PFSK-1 (cell line): ENCODE measurements around the gene CCDC152.

Experiments used
- FOXP2 ChIP-seq: optimal IDR thresholded peaks from 2 replicates; pipeline ENCODE3; 2011; ENCODE audit warnings: borderline replicate concordance, control low read depth, inconsistent platforms; ENCODE audit not compliant: insufficient read depth; ENCODE audit errors: extremely low read length, extremely low read depth
- POLR2AphosphoS5 ChIP-seq: IDR thresholded peaks from 2 replicates; pipeline ENCODE4 v1.6.1; 2012; ENCODE audit warnings: low read depth, mild to moderate bottlenecking, control low read depth, low read length, moderate library complexity
- SIN3A ChIP-seq: IDR thresholded peaks from 2 replicates; pipeline ENCODE4 v1.6.1; 2012; ENCODE audit warnings: mild to moderate bottlenecking, low read length, moderate library complexity, borderline replicate concordance; ENCODE audit not compliant: insufficient read depth
- TAF1 ChIP-seq: IDR thresholded peaks from 2 replicates; pipeline ENCODE4 v1.6.1; 2012; ENCODE audit warnings: low read length, control low read depth, borderline replicate concordance; ENCODE audit not compliant: insufficient read depth
- TF ChIP-seq, protein P1 (sequence below), 2 experiments: IDR thresholded peaks; 2 replicates each; pipeline versions ENCODE4 v1.6.1 to v1.8.0; 2011 to 2012; ENCODE audit warnings: low read depth in 2 of 2, low read length in 2 of 2, control low read depth in 1 of 2, inconsistent platforms in 1 of 2, mild to moderate bottlenecking in 1 of 2, moderate library complexity in 1 of 2; ENCODE audit not compliant: insufficient read depth in 1 of 2

CCDC152 gene

DNA sequence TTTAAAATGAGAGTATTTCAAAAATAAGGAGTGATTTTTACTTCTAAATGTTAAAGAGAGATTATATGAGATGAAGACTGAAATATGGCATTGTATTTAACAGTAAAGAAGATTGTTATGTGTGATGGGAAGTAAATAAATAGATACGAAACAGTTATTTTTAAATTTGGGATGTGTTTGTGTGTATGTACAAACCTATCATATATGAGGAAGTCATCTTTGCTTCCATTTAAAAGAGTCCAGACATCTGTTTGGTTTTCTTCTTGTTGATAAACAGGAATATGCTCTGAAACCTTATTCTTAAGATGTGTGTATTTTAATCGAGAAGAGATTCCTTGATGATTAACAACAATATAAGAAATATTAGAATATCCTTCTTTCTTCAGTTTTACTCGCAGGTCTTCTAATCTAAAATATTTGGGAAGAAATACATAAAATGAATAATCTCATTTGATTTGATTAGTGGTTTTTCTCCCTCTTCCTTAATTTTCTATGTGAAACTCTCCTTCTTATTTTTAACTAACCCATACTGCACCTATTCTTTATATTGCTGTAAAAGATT, 50.2 kb downstream of the CCDC152 start:
- TF ChIP-seq SIN3A (no peak), POLR2AphosphoS5 (no peak), TAF1 (no peak), FOXP2 (no peak)
- TF ChIP-seq, protein P1, sequence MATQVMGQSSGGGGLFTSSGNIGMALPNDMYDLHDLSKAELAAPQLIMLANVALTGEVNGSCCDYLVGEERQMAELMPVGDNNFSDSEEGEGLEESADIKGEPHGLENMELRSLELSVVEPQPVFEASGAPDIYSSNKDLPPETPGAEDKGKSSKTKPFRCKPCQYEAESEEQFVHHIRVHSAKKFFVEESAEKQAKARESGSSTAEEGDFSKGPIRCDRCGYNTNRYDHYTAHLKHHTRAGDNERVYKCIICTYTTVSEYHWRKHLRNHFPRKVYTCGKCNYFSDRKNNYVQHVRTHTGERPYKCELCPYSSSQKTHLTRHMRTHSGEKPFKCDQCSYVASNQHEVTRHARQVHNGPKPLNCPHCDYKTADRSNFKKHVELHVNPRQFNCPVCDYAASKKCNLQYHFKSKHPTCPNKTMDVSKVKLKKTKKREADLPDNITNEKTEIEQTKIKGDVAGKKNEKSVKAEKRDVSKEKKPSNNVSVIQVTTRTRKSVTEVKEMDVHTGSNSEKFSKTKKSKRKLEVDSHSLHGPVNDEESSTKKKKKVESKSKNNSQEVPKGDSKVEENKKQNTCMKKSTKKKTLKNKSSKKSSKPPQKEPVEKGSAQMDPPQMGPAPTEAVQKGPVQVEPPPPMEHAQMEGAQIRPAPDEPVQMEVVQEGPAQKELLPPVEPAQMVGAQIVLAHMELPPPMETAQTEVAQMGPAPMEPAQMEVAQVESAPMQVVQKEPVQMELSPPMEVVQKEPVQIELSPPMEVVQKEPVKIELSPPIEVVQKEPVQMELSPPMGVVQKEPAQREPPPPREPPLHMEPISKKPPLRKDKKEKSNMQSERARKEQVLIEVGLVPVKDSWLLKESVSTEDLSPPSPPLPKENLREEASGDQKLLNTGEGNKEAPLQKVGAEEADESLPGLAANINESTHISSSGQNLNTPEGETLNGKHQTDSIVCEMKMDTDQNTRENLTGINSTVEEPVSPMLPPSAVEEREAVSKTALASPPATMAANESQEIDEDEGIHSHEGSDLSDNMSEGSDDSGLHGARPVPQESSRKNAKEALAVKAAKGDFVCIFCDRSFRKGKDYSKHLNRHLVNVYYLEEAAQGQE (IDR thresholded peaks at IDR 0.05; ENCODE audit: insufficient read depth in 1 of 2, low read depth in 2 of 2, low read length in 2 of 2) = no peak

DNA sequence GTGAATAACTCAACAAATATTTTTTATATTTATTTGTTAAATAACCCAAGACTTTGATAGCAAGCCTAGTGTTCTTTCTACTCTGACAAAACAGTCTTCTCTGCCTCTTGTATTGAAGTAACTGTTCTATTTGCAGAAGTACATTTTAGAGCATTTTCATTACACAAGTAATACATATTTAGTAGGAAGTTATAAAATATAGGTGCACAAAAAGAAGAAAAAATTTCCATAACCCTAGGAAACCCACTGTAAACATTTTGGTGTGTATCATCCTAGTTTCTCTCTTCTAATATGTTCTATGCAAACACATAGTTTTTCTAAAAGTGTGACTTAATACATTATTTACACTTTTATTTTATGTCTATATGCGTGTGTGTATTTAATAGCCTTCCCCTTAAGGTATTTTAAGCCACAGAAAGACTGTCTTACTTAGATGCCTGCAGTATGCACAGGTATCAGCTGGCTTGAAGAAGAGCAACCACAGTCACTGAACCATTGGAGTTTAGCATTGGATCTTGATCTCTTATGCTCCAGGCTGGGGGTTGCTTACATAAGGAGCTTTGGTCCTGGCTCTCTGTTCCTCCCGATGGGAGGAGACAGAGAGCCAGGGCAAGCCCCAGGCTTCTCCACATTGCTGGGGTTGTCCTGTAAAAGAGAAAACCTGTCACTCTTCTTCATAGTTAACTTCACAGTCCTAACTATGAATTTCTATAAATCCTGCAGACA, 51.3 kb downstream of the CCDC152 start:
- TF ChIP-seq, protein P1 (IDR thresholded peaks at IDR 0.05; ENCODE audit: insufficient read depth in 1 of 2, low read depth in 2 of 2, low read length in 2 of 2) = no peak
- TF ChIP-seq POLR2AphosphoS5 = no peak

DNA sequence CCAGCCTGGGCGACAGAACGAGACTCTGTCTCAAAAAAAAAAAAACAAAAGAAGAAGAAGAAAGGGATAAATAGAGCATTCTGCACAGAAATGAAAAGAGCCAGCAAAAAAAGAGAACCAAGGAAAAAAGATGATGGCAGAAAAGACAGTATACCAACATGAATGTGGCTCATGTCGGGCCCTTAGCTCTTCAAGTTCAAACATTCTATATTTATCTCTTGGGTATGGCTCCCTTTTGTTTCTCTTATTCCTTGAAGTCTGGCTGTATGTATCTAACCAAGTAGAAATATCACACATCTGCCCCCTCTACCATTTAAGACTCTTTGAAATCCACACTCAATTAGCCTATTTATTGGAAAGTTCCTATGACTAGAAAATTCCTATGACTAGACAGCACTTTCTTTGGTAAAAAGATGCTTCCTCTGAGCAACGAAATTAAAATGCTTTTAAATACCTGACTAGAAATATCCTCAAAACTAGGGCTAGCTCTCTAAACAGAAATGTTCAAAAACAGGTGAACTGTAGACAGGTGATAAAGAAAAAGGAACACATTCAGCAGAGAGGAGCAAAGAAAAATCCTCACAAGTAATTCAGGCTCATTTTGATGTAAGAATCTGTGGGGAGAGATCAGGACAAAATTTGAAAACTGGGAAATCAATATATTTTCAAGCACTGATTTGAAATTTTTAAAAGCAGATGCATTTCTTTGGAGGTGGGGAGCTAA, 52.4 kb downstream of the CCDC152 start:
- no peak for TF ChIP-seq FOXP2
- TF ChIP-seq SIN3A = no peak
- no peak for TF ChIP-seq TAF1
- TF ChIP-seq, protein P1 (IDR thresholded peaks at IDR 0.05; ENCODE audit: insufficient read depth in 1 of 2, low read depth in 2 of 2, low read length in 2 of 2) = no peak
- TF ChIP-seq POLR2AphosphoS5 = no peak

DNA sequence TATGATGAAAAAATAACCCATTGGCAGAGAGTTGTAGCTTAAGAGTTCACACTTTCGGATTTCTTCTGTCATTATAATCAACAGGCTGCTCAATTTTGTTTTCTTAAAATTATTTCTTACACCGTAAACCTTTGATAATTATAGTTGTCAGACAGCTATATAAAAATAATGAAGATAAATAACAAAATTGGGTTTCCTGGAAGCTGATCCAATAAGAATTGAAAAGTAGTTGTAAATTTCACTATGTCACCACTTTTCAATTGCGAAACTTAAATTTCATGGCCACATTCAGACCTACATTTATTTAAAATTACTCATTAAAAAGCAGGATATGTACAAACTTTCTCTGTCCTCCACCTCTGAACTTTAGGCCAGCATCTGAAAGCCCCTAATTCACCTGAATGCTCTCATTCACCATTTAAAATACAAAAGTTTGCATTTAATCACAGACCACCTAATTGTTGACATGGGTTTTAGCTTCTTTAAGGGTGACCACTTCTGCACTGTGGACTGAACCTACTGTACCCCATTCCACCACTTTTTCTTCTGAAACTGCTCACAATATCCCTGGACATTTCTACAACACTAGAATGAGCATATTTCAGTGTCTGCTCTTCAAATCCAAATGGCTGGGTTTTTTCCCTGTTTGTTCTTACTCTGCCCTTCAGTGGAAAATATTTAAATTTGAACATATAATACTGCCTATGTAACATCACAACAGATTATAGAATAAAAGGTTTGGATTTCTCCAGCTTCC, 54.4 kb downstream of the CCDC152 start:
- TF ChIP-seq POLR2AphosphoS5 = no peak
- TF ChIP-seq, protein P1 (IDR thresholded peaks at IDR 0.05; ENCODE audit: insufficient read depth in 1 of 2, low read depth in 2 of 2, low read length in 2 of 2) = no peak
- TF ChIP-seq SIN3A = no peak
